ENCODE measurements around the gene HBE1. TPM values are rescaled to one million over a fixed set of nuclear protein-coding genes. Genes with fewer than 3 reads are reported as not detected.

The HBE1 gene
- total RNA-seq (2022; extraction: Qiagen RNA extraction), result 0.20 TPM in 1 of 5 replicates, not detected in the others

DNA sequence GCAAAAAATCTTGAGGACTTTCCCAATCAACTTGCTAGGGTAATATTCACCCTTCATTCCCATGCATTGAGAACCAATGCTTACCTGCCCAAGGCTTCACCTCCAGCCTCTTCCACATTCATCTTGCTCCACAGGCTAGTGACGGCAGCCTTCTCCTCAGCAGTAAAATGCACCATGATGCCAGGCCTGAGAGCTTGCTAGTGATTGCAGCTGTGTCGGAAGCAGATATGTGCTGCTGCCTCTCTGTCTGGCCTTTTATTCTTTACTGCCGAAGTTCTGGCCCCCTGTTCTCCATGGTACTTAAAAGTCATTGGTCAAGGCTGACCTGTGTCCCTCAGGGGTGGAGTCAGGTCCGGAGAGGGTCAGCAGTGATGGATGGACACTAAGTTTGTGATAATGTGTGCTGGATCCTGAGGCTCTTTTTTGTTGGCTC is at the start of gene HBE1:
HBE1 (minus strand) TSS at position 231 of the 433 bp plus-strand sequence; CDS start at position 176, 55 bp downstream.

DNA sequence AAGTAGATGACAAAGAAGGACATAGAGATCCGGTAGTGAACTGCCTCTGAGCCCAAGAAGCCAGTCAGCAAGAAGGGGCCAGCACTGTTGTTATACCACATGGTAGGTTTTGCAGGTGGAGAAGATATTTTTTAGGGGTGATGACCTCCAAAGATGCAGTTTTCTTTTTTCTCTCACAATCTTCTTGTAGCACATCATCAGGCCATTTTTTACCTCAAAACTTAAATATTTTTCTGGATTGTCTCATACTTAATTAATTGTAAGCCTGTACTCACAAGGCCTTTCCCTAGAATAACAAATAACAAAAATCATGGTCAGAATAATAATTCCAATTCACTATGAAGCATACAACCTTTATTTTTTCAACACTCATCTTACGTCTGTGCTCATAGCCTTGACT is 32.1 kb upstream of the HBE1 start, which contains the start of gene OR51B4:
OR51B4 (minus strand) TSS at position 101 of the 400 bp plus-strand sequence; CDS start at position 101, 0 bp downstream.

DNA sequence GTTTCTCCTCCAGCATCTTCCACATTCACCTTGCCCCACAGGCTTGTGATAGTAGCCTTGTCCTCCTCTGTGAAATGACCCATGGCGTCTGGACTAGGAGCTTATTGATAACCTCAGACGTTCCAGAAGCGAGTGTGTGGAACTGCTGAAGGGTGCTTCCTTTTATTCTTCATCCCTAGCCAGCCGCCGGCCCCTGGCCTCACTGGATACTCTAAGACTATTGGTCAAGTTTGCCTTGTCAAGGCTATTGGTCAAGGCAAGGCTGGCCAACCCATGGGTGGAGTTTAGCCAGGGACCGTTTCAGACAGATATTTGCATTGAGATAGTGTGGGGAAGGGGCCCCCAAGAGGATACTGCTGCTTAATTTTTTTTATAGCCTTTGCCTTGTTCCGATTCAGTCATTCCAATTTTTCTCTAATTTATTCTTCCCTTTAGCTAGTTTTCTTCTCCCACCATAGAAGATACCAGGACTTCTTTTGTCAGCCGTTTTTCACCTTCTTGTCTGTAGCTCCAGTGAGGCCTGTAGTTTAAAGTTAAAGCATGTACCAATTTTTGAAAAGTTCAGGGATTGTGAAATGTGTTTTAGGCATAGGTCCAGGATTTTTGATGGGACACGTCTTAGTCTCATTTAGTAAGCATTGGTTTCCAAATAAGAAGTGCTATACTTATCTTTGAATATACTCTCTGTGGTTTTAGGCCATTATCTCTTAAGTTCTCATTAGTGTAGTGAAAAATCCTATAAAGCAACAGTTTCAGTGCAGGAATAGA is 14.9 kb downstream of the HBE1 start, which contains the start of gene HBG2:
HBG2 (minus strand) TSS at position 136 of the 768 bp plus-strand sequence; CDS start at position 83, 53 bp downstream.

DNA sequence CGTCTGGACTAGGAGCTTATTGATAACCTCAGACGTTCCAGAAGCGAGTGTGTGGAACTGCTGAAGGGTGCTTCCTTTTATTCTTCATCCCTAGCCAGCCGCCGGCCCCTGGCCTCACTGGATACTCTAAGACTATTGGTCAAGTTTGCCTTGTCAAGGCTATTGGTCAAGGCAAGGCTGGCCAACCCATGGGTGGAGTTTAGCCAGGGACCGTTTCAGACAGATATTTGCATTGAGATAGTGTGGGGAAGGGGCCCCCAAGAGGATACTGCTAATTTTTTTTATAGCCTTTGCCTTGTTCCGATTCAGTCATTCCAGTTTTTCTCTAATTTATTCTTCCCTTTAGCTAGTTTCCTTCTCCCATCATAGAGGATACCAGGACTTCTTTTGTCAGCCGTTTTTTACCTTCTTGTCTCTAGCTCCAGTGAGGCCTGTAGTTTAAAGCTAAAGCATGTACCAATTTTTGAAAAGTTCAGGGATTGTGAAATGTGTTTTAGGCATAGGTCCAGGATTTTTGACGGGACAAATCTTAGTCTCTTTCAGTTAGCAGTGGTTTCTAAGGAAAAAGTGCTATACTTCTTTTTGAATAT is 19.8 kb downstream of the HBE1 start, which contains the start of gene HBG1:
HBG1 (minus strand) TSS at position 51 of the 590 bp plus-strand sequence. CDS start 53 bp downstream, outside the sequence.

DNA sequence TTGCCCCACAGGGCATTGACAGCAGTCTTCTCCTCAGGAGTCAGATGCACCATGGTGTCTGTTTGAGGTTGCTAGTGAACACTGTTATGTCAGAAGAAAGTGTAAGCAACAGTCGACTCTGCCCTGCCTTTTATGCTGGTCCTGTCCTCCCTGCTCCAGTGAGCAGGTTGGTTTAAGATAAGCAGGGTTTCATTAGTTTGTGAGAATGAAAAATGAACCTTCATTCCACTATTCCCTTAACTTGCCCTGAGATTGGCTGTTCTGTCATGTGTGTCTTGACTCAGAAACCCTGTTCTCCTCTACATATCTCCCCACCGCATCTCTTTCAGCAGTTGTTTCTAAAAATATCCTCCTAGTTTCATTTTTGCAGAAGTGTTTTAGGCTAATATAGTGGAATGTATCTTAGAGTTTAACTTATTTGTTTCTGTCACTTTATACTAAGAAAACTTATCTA is 35.3 kb downstream of the HBE1 start, which contains the start of gene HBD:
HBD (minus strand) TSS at position 103 of the 454 bp plus-strand sequence; CDS start at position 53, 50 bp downstream.

DNA sequence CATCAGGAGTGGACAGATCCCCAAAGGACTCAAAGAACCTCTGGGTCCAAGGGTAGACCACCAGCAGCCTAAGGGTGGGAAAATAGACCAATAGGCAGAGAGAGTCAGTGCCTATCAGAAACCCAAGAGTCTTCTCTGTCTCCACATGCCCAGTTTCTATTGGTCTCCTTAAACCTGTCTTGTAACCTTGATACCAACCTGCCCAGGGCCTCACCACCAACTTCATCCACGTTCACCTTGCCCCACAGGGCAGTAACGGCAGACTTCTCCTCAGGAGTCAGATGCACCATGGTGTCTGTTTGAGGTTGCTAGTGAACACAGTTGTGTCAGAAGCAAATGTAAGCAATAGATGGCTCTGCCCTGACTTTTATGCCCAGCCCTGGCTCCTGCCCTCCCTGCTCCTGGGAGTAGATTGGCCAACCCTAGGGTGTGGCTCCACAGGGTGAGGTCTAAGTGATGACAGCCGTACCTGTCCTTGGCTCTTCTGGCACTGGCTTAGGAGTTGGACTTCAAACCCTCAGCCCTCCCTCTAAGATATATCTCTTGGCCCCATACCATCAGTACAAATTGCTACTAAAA is 42.9 kb downstream of the HBE1 start, which contains the start of gene HBB:
HBB (minus strand) TSS at position 340 of the 579 bp plus-strand sequence; CDS start at position 290, 50 bp downstream.

Other genes with a start within 250 kb of the HBE1 start
- not detected in 5 replicates for gene OR52J3, start 223.4 kb downstream of the HBE1 start, total RNA-seq (2022; extraction: Qiagen RNA extraction)
- not detected in 5 replicates for gene OR52E2, start 210.3 kb downstream of the HBE1 start, total RNA-seq (2022; extraction: Qiagen RNA extraction)
- gene OR52E1, start 200.4 kb downstream of the HBE1 start, total RNA-seq (2022; extraction: Qiagen RNA extraction), result not detected in 5 replicates
- not detected in 5 replicates for gene OR52A5, start 131.6 kb downstream of the HBE1 start, total RNA-seq (2022; extraction: Qiagen RNA extraction)
- gene OR52A1, start 115.2 kb downstream of the HBE1 start, total RNA-seq (2022; extraction: Qiagen RNA extraction), result not detected in 5 replicates
- not detected in 5 replicates for gene OR51V1, start 69.3 kb downstream of the HBE1 start, total RNA-seq (2022; extraction: Qiagen RNA extraction)
- not detected in 5 replicates for gene HBB, start 42.9 kb downstream of the HBE1 start, total RNA-seq (2022; extraction: Qiagen RNA extraction)
- not detected in 5 replicates for gene HBD, start 35.5 kb downstream of the HBE1 start, total RNA-seq (2022; extraction: Qiagen RNA extraction)
- gene HBG1, start 20.1 kb downstream of the HBE1 start, total RNA-seq (2022; extraction: Qiagen RNA extraction), result not detected in 5 replicates
- gene HBG2, start 15.2 kb downstream of the HBE1 start, total RNA-seq (2022; extraction: Qiagen RNA extraction), result not detected in 5 replicates
- gene OR51B4, start 32.0 kb upstream of the HBE1 start, total RNA-seq (2022; extraction: Qiagen RNA extraction), result not detected in 5 replicates
- gene OR51B2, start 54.4 kb upstream of the HBE1 start, total RNA-seq (2022; extraction: Qiagen RNA extraction), result not detected in 5 replicates
- 0.13 TPM in 2 of 5 replicates, not detected in the others for gene OR51B5, start 73.6 kb upstream of the HBE1 start, total RNA-seq (2022; extraction: Qiagen RNA extraction)
- gene OR51B6, start 81.6 kb upstream of the HBE1 start, total RNA-seq (2022; extraction: Qiagen RNA extraction), result not detected in 5 replicates
- gene OR51M1, start 113.9 kb upstream of the HBE1 start, total RNA-seq (2022; extraction: Qiagen RNA extraction), result not detected in 5 replicates
- gene OR51Q1, start 152.2 kb upstream of the HBE1 start, total RNA-seq (2022; extraction: Qiagen RNA extraction), result not detected in 5 replicates
- not detected in 5 replicates for gene OR51I1, start 171.6 kb upstream of the HBE1 start, total RNA-seq (2022; extraction: Qiagen RNA extraction)
- not detected in 5 replicates for gene OR51I2, start 179.4 kb upstream of the HBE1 start, total RNA-seq (2022; extraction: Qiagen RNA extraction)
- gene OR52D1, start 218.7 kb upstream of the HBE1 start, total RNA-seq (2022; extraction: Qiagen RNA extraction), result not detected in 5 replicates
- not detected in 5 replicates for gene UBQLN3, start 240.0 kb upstream of the HBE1 start, total RNA-seq (2022; extraction: Qiagen RNA extraction)
- not detected in 5 replicates for gene UBQLNL, start 246.8 kb upstream of the HBE1 start, total RNA-seq (2022; extraction: Qiagen RNA extraction)